Stimulated activated CD8-positive, alpha-beta memory T cell treated with anti-CD3 and anti-CD28 coated beads, Interleukin-2, amount 100 ng/mL, for 1 hour (primary cell): ENCODE data around the gene DHDDS.
"Not testable (repeated sequence)": the region's sequence is repeated elsewhere in the genome, so short reads cannot be mapped to it uniquely, and the experiment has no call there.

Experiments
- DNase-seq, 2 donors: peaks; one replicate each; pipeline ENCODE4 v3.0.0-alpha.2; 2020; ENCODE audit warnings: low read depth in 2 of 2

The DHDDS gene

GRCh38 chr1:26475989-26476388, 43.9 kb downstream of the DHDDS start:
- DNase-seq, result no peak

- no peak for DNase-seq
These were observed 44.8 kb downstream of the DHDDS start for GRCh38 chr1:26476958-26477357.

GRCh38 chr1:26477446-26478152, 45.5 kb downstream of the DHDDS start:
- DNase-seq, result no peak

- DNase-seq, result no peak
These were observed 46.0 kb downstream of the DHDDS start for GRCh38 chr1:26478159-26478558.

GRCh38 chr1:26478988-26479387, 46.9 kb downstream of the DHDDS start:
- no peak for DNase-seq

- DNase-seq, result no peak
These were observed 50.8 kb downstream of the DHDDS start for GRCh38 chr1:26482921-26483320.

GRCh38 chr1:26483980-26484379, 51.9 kb downstream of the DHDDS start:
- no peak for DNase-seq

GRCh38 chr1:26490155-26490554, 58.0 kb downstream of the DHDDS start:
- DNase-seq, result no peak

- no peak for DNase-seq
These were observed 61.1 kb downstream of the DHDDS start for GRCh38 chr1:26493267-26493666.

GRCh38 chr1:26493938-26494337, 61.8 kb downstream of the DHDDS start:
- DNase-seq, result no peak

- no peak for DNase-seq
These were observed 64.7 kb downstream of the DHDDS start for GRCh38 chr1:26496861-26497260.

- no peak for DNase-seq
These were observed 66.8 kb downstream of the DHDDS start for GRCh38 chr1:26498894-26499293.

- peak; percentile 84 to 88 for DNase-seq
These were observed 68.5 kb downstream of the DHDDS start for GRCh38 chr1:26500488-26501175.

- DNase-seq, result not testable (repeated sequence)
These were observed 78.6 kb downstream of the DHDDS start for GRCh38 chr1:26510711-26511110.

GRCh38 chr1:26515836-26516235, 83.7 kb downstream of the DHDDS start:
- not testable (repeated sequence) for DNase-seq

- no peak for DNase-seq
These were observed 85.1 kb downstream of the DHDDS start for GRCh38 chr1:26516987-26517765.

GRCh38 chr1:26517766-26518049, 85.6 kb downstream of the DHDDS start:
- DNase-seq, result no peak

GRCh38 chr1:26518355-26518754, 86.2 kb downstream of the DHDDS start:
- no peak for DNase-seq

GRCh38 chr1:26520339-26520738, 88.2 kb downstream of the DHDDS start:
- DNase-seq, result no peak
